HK-2 (cell line): ENCODE results near the gene PTPRA.

ENCODE experiments used
- DNase-seq: peaks from one replicate; pipeline ENCODE4 v3.0.0-alpha.2; 2018; ENCODE audit not compliant: unreplicated experiment

The PTPRA gene

DNA sequence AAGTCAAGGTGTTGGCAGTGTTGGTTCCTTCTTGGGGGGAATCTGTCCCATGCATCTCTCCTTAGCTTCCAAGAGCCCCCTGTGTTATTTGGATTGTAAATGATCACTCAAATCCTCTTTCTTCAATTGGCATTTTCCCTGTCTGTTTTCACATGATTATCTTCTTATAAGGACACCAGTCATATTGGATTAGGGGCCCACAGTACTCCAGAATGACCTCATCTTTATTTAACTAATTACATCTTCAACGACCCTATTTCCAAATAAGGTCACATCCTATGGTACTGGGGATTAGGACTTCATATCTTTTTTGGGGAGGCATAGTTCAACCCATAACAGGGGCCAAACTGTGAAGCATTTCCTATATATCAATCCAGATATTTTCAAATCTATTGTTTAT, 57.3 kb downstream of the PTPRA start:
- no peak for DNase-seq

DNA sequence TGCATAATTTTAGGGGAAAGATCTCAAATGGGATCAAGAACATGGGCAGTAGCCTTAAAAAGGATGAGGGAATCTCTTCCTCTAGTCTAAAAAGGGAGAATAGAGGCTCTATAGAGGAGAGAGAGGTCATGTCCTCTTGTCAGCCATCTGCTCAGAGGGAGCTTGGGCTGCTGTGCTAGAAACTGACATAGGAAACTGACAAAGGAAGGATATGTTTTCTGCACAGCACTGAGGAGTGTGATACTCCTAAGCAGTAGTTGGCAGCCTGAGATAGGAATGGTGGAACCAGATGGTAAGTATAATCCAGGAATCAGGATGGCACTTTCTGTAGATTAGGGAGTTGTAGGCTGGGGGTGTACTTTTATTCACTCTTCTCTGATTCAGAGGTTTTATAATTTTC, 59.2 kb downstream of the PTPRA start:
- no peak for DNase-seq

DNA sequence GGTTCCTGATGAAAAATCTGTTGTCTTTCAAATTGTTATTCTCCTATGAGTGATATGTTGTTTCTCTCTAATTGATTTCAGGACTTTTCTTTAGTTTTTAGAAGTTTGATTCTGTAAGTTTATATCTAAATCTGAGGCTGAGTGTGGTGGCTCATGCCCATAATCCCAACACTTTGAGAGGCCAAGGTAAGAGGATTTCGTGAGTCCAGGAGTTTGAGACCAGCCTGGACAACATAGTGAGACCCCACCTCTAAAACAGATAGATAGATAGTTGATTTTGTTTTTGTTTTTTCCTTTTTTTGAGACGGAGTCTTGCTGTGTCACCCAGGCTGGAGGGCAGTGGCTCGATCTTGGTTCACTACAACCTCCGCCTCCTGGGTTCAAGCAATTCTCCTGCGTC, 64.6 kb downstream of the PTPRA start:
- DNase-seq: no peak

DNA sequence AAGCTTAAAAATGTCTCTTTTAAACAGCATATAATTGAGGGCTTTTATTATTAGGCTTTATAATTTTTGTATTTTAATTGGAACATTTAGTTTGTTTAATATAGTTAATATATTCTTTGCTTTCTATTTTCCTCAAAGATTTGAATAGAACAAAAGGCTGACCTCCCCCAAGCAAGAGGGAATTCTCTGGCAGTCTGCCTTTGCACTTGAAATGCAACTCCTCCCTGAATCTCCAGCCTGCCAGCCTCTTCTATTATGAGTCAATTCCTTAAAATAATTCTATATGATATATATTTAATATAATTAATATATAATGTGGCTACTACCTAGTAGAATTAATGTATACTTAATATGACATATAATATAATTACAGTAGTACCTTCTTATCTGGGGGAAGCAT, 69.2 kb downstream of the PTPRA start:
- DNase-seq: no peak

DNA sequence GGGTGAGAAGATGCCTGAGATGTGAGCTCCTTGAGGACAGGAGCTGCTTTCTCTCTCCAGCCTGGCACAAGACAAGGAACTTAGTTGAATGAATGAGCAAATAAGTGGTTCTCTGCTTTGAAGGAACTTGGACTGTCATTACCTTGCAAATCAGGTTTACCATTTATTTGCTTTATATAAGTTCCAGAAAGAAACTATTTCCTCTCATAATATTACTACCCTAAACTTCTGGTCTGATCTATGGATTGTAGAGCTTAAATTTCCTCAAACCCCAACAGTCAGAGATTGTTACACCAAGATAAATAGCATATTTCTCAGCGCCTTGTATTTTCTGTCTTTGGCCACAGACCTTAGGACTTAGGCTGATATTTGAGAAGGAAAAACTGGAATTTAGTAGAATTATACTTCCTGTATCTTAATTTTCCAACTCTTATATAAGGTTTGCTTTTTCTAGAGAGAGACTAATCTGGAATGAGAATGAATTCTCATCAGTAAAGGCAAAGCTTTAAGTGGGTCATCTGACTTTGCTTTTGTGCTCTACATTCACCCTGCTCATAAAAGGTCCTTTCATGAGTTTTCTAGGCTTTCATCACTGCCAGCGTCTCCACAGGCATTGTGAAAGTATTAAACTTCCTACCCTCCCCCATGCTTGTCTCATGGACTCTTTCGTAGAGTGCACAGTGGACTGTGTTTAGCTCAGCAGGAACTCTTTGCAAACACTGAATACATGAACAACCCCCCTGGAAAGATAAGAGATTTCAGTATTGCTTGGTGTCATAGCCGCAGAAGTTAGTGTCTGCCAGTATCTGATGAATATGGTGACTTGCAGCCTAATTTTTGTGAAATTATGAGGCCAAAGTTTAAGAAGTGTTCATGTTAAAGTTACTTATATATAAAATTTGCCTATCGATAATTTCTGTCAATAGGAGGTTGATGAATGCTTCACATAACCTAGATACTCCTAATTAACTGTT, 74.0 kb downstream of the PTPRA start:
- DNase-seq: no peak

DNA sequence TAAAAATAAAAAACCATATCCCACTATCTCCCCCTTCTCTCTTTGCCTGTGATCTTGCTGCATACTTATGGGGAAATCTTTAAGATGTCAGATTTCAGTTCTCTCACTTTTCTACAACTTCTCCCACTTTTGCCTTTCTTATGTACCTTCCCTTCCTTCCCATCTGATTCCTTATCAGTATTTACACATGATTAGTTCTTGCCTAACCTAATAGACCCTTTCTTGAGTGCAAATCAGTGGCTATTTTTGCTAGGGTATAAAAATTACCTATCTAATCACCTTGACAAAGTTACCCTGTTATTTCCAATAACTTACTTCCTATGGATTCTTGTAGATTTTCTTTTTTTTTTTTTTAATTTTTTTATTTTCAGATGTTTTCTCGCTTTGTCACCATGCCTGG, 75.7 kb downstream of the PTPRA start:
- no peak for DNase-seq

DNA sequence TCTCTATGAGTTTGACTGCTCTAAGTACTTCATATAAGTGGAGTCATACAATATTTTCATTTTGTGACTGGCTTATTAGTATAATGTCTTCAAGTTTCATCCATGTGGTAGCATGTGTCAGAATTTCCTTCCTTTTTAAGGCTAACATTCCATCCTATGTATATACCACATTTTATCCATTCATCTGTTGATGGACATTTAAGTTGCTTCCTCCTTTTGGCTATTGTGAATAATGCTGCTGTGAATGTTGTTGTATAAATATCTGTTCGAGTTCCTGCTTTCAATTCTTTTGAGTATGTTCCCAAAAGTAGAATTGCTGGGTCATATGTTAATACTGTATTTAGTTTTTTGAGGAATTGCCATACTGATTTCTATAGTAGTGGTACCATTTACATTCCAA, 79.5 kb downstream of the PTPRA start:
- no peak for DNase-seq

DNA sequence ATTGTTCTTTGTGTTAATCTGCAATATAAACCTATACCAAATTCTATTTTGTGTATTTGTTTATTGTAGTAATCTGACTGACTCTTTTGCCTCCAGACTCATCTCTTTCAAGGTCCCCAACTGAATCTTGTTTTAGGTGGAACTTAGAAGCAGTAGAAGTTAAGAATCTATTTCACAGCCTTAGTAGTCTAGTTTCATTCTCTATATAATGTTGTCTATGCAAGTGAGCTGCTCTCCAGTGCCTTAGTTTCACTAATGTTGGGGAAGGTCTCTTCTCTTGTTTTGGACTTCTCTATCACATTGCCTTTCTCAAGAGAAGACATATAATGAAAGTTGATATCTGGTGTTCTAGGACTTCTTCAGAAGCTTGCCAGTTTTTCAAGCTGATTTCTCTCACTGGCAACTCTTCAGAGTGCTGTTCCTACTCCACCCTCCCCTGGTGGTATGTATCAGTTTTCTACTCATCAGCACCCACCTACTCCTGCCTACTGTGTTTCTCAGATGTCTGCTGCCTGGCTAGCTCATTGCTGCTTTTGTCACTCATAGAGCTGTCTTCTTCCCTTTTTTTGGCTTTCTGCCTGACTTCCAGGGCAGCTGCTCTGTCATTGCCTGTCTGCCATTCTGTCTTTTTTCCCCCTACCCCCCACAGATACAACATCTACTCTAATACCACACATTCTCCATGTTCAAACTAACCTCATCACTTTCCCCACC, 82.1 kb downstream of the PTPRA start:
- DNase-seq: no peak

DNA sequence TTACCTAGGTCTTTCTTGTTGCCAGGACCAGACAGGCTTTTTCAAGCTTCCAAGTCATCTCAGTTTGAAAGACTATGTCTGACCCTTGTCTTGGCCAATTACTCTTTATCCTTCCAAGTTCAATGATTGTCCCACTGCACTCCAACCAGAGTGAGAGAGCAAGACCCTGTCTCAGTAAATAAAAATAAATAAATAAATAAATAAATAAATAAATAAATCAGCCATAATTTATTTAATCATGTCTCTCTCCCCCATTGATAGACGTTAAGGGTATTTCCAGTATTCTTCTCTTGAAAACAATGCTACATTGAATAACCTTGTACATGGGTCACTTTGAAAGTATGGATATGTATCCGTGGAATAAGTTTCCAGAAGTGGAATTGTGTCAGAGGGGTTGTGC, 83.2 kb downstream of the PTPRA start:
- DNase-seq: no peak

DNA sequence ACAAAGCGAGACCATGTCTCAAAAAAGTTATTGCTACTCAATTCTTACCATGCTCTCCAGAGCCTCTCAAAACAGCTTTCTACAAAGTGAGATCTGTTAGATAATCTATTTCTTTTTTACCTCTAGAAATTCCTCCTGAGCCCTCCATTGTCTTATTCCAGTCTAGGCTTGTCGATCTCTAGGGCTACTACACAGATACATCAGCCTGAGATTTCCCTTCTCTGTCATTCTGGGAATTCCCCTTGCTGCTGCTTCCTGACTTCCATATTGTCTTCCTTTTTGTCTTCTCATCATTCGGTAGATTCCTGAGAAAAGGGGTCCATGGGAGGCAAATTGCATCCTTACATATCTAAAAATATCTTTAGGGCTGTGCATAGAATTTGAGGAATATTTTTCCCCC, 94.6 kb downstream of the PTPRA start:
- no peak for DNase-seq

DNA sequence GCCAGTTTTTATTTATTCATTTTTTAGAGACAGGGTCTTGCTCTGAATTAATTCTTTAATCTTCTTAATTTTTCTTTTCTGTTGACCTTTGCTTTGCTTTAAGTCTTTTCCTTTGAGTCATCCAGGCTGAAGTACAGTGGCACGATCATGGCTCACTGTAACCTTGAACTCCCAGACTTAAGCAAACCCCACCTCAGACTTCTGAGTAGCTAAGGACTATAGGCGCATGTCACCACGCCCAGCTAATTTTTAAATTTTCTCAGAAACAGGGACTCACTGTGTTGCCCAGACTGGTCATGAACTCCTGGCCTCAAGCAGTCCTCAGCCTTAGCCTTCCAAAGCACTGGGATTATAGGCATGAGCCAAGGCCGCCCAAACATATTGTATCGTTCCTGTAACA, 98.8 kb downstream of the PTPRA start:
- DNase-seq: no peak

DNA sequence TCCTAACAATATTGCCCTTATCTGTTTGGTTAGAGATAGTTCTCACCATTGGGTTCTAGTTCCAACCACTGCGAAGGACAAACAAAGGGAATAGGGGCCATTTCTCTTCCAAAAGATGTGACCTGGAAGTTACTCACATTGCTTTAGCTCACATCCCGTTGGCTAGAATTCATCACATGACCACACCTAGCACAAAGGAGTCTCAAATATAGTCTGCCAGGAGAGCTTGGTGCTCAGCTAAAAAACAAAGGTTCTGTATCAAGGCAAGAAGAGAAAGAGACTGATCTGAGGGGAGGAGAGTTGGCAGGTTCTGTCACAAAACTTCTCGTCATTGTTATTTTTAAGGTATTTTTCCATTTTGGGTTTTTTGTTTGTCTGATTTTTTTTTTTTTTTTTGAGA, 100.3 kb downstream of the PTPRA start:
- DNase-seq: no peak

DNA sequence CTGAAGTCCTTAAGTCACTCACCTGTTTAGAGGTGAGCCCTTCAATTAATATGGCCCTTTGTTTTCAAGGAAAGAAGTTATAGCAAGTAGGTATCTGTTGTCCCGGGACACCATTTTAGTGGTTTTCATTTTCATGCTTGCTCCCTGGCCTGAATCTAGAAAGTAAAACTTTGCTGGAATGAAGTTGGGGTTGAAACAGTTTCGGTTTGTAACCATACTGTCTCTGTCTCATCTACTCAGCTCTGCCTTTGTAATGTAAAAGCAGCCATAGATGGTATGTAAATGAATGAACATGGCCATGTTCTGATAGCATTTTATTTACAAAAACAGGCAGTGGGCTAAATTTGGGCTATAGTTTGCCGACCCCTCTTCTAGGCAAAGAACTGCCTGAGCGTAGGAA, 105.2 kb downstream of the PTPRA start:
- DNase-seq: no peak

DNA sequence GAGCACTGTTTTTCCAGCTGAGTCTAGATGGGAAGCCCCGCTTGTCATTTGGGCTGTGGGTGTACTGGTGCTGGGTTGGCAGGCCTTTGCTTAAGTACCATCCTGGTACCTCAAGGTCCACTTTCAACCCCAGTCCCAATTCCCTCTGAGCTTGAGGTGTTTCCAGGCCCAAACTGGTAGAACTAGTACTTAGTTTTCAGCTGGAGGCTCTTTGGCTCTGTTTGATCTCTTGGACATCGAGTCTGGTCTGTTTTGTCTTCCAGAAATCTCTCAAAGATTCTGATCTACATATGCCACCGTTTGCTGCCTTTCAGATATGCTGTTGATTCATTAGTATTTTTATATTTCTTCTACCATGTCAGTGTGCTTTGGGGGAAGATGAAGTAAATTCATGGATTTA, 108.4 kb downstream of the PTPRA start:
- DNase-seq: no peak

DNA sequence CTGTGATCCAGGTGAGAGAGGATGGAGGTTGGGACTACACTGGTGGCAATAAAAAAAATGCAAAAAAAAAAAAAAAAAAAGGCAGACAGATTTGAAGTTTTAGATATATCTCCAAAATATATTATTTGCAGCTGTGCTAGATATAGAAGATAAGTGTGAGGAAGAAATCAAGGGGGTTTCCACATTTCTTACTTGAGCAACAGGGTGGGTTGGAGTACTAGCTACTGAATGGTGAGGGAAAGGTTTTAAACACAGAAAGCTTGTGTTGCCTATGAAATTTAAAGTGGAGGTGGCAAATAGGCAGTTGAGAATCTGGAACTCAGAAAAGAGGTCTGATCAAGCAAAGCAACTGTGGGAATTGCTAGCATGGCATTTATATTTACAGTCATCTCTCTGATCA, 110.2 kb downstream of the PTPRA start:
- DNase-seq: no peak

DNA sequence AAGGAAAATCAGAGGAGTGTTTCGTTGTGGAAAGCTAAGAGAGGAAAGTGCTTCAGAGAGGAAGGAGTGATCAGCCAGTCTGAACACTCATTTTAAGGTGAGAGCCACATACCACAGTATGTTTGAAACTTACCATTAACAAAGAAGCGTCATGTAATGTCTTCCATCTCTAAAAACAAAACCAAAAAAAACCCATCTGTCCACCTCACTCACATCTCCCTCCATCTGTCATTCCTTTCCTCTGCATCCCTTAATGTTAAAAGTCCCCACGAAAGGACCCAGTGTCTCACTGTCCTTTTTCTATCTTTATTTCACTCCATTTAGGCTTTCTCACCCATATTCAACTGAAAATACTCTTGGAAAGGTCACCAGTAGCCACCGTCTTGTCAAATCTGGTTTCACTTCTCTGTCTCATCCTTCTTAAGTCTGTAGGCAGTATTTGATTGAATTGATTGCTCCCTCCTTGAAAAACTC, 110.8 kb downstream of the PTPRA start:
- DNase-seq: no peak

DNA sequence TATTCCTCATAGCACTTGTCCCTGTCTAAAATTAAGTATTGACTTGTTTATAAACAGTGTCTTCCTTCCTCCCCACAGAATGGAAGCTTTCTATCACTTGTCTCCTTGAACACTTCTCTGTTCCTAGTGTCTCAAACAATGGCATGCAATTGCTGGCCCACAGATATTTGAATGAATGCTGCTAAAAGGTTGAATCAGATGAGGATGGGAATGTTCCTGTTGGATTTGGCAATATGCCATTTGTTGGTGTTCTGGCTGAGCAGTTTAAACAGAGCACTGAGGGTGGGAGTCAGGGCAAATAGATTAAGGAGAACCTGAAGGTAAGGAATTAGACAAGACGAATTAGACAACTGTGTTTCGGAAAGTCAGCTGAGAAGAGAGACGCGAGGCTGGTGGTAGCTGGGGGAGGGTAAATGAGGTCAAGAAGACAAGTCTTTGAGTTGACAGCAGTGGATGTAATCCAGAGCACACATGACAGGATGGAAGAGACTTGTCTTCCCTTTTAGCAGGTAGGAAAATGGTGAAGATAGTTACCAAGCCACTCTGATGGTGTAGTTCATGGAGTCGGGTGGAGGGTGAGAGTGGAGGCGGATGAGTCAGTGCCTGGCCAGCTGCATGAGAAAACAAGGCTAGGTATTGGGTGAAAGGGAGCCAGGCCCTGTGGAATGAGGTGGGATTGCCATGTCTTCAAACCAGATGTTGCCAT, 111.8 kb downstream of the PTPRA start:
- DNase-seq: peak; percentile 20

DNA sequence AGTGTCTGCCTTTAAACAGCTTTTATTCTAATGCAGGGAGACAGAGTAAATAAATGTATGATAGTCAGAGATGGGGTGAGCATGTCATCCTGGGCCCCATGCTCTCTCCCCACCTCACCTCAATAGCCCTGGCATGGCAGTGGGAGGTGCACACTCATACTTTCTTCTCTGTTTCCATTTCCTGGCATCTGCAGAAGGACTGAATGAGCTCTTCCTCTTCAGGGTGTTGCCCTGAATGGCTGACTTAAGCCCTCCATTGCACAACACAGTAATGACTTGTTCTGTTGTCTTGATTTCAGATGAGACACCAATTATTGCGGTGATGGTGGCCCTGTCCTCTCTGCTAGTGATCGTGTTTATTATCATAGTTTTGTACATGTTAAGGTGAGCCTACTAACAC, 113.2 kb downstream of the PTPRA start:
- DNase-seq: no peak

DNA sequence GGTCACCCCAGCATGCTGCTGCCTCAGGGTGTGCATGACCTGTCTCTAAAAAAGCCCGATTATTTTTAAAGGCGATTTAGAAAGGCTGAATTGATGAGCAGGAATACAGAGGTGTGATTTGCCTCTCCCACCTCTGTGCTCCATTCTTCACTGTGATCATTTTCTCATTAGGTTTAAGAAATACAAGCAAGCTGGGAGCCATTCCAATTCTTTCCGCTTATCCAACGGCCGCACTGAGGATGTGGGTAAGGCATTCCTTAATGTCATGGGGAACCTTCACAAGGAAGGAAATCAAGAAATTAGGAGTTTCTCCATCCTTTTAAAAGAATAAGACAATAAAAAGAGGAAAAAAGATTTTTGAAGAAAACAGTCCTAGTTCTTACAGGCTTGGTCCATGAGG, 114.6 kb downstream of the PTPRA start:
- no peak for DNase-seq

DNA sequence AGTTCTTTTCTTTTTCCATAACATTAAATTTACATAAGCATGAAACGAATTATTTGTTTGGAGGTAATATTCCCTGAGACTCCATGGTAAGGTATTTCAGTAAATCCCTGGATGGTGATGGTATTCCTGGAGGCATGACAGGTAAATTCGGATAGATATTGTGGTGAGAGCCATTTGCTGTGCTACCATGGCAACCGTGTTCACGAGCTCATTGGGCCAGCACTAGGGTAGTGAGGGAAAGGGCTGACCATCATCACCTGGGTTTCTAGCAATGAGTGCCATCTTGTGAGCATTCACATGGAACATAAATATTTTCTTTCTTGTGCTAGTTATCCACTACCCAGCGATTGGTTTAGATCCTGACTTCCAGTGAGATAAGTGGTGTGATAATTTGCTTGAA, 118.3 kb downstream of the PTPRA start:
- no peak for DNase-seq

DNA sequence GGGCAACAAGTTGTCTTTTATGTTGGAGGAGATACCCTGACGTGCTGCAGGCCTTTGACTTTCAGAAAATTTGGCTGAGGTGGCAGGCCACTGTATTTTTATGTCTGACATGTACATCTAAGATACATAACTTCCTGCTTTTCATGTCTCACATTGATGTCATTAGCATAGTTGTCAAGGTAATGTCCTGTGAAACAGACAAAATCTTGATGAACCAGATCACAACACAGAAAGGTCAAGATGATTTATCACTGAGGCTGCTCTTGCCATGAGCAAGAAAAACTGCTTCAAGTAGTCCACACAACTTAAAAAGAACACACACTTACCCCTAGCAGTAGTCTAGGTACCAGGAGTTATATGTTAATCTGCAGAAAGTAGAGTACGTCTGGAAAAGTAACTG, 120.0 kb downstream of the PTPRA start:
- no peak for DNase-seq

DNA sequence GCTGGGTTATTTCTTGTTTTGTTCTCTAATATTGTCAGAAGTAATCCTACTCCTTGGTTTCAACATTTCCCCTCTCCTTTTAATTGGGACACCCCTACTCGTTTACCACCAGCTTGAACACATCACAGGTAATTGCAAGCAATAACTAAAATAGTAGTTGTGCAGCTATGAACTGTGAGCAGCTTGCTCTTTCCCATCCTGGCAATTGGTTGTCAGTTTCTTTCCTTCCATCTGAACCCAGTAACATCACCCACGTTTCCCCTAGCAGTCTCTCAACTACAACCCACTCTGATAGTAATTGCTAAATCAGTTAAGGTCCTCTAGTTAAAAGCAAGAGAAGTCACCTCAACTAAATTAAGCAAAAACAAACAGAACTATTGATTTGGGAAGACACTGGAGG, 122.5 kb downstream of the PTPRA start:
- no peak for DNase-seq

DNA sequence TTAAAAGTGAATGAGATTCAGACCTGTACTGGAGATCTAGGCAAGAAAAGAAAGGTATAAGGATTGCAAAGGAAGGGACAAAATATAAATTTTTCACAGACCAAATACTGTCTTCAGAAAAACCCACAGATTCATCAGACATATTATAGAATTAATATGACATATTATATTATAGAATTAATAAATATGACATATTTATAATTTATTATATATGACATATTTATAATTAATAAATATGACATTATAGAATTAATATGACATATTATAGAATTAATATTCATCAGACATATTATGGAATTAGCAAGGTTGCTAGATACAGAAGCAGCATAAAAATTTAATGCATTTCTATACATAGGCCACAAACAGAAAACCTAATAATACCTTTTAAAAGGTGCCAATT, 125.4 kb downstream of the PTPRA start:
- DNase-seq: no peak
